GM18858 (cell line): ENCODE data around the gene RAX.
"Not testable (repeated sequence)": the region's sequence is repeated elsewhere in the genome, so short reads cannot be mapped to it uniquely, and the experiment has no call there.

Source experiments
- ATAC-seq: cut with Tn5 transposase; IDR thresholded peaks from one replicate; pipeline ENCODE4 v1.9.1; 2021; ENCODE audit not compliant: unreplicated experiment

Gene RAX

GRCh38 chr18:59273759-59274532 lies 692 bp upstream of the RAX start:
- ATAC-seq = no peak

DNA sequence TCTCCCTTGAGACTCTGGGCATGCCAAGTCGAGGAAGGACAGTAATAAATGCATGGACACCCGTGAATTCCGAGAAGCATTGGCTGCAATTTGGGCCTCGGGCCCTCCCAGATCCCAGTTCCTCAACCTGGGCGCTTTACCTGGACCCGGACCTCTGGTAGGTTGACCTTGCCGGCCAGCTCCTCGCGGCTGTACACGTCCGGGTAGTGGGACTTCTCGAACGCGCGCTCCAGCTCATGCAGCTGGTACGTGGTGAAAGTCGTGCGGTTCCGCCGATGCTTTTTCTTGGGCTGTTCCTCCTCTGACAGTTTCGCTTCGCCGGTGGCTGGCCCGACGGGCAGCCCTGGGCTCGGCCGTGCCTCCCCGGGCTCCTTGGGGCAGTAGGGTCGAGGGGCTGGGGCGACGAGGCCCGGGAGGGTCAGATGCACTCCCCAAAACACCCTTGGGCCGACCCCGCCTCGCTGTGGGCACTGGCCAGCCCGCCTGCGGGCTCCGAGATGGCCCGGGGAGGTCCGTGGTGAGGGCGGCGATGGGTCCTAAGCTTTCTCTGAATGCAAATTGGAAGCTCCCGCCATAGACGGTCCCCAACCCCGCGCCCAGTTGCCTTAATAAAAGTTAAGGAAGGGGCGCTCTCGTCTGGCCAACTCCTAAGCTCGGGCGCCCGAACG lies 899 bp downstream of the RAX start:
- ATAC-seq = no peak

- ATAC-seq = no peak
These were observed 1.5 kb downstream of the RAX start for GRCh38 chr18:59271606-59272220.

DNA sequence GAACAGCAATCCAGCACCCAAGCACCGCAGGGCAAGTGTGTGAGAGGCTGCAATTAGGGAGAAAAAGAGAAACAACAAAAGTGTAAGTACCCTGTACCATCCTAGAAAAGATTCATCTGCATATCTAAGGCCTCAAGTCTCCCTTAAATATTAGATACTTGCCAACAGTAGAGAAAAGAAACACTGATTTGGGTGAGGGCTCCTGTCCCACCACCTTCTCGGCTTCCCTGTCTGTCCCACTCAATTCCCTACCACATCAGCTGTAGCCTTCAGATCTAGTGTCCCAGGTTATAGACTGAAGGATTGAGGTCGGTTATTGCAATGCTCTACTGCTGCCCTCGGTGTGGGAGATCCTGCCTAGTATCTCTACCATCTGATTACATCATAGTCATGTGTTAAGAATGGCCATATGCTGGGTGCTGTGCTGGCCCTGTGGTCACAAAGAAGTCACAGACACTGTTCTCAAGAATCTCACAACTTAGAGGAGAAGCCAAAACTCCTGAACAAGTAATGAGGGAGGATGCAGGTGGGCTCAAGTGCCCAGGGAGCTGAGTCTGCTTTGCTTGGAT lies 2.5 kb downstream of the RAX start:
- ATAC-seq = no peak

DNA sequence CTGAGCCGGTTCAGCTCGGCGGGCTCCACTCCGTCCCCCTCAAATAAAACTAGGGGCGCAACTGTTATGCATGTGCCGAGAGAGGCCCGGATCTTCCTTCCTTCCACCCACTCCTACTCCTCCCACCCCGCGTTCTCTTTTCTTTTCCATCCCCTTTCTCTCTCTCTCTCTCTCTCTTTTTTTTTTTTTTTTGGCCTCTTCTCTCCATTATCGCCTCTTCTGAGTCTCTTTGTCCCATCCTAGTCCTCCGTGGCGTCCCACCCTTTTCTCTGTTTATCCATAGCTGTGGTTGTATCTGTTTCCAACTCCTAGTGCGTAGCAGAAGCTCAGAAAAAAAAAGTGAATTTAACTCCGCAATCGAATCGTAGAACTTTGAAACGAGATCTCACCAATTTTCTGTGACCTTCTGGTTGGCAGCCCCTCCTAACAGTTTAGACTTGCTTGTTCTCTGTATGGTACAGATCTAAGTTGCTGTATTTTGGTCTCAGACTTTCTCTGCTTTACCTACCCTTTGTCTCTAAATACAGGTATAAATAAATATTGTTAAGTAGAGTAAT lies 3.6 kb downstream of the RAX start:
- ATAC-seq = no peak

DNA sequence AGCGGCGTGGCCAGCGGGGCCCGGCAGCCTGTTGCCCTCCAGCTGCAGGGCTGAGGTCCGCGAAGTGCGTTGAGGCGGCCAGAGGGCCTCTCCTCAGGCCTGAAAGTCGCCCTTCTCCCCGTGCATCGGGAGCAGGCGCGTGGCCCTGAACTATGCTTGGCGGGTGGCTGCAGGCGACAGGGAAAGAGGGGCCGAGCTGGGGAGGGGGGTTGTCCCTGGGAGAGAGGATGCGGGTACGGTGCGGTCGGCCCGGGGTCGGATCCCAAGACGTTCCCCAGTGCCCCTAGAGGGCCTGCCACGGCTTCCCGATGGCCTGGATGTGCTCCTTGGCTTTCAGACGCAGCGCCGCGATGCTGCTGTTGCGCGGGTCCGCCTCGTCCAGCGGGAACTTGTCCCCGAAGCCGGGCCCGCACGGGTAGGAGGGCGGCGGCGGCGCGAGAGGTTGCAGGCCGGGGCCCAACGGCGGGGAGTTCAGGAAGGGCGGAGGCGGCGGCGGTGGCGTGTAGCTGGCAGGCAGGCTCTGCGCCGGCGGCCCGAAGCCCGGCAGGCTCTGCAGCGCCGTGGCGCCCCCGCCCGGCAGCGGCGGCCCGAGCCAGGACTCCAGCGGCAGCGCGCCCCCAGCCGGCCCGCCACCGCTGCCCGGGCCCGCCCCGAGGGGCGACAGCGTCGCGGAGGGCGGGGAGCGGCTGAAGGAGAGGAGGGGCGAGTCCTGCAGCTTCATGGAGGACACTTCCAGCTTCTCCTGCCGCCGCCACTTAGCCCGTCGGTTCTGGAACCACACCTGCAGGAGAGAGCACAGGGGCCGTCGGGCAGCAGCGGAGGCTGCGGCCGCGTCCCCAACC lies 4.3 kb downstream of the RAX start:
- ATAC-seq = no peak

DNA sequence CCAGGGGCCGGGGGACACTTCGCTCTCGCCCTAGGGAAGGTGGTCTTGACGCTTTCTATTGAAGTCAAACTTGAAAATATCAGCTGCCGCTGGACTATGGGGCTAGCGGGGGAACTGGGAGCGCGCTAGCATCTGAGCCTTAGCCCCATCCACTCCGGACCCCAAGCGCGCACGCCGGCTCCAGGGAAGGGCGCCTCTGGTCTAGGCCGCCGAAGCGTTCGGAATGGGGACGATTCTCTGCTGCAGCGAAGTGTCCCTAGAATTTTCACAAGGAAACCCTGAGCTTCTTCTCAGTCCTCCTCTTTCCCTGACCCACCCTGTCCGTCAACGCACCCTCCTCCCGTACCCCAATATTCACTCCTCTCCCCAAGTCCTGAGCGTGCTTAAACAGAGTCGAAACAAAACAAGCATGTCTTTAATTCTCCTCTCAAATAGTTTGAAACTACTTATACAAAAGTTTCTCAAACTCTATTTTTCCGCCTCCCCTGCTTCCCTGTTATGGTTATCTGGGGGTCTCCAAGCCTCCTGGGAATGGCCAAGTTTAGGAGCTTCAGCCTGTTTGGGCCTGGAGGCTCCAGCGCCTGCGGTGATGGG lies 5.0 kb downstream of the RAX start:
- ATAC-seq = no peak

DNA sequence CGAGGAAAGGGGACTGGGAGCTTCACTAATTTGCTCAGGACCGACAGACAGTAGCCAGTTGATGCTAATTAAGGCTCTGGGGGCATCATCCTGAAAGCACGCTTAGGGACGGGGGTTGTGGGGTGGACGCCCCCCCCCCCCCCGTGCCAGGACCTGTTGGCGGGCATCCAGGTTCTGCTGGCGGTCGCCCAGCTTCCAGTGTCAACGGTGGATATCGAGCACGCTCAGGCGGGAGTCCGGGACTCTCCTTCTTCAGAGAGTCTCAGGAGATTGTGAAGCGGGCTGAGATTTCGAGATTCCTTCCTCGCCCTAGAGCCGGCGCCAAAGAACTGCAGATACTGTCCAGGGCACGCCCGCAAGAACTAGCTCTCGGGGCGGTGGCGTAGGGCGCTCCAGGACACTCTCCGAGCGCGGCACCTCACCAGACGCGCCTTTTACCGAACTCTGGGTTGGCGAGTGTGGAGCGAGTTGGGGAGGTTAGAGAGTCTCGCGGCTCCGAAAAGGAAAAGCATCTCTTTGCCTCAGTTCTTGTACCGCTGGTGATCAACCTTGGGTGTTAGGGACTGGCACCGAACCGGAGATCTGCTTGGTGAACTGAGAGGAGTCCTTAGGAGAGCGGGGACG lies 5.6 kb downstream of the RAX start:
- ATAC-seq = no peak

DNA sequence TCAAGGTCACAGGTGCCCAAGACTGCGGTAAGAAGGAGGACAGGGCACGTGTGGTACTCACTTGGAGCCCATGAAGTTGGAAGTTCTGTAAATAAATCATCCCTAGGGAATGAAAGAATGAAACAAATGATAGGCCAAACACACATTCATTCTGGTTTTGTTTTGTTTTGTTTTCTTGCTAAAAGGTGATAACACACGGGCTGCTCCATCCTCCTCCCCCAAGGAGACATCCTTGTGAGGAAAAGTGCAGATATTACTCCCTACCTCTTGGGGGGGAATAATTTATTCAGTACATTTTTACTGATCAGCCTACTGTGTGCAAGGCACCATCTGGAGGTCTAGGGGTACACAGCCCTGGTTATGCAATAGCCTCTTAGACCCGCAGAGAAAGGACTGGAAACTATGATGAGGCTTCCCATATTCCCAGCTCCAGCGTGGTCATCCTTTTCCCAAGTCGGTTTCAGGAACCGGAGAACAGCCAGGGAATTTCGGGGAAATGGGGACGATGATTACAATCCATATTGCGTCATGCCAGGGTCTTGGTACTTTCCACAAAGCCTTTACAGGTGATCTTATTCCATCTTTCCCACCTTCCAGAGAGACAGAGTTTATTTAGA lies 6.3 kb downstream of the RAX start:
- no peak for ATAC-seq

- no peak for ATAC-seq
These were observed 6.8 kb downstream of the RAX start for GRCh38 chr18:59266459-59266858.

- no peak for ATAC-seq
These were observed 7.3 kb downstream of the RAX start for GRCh38 chr18:59265974-59266369.

DNA sequence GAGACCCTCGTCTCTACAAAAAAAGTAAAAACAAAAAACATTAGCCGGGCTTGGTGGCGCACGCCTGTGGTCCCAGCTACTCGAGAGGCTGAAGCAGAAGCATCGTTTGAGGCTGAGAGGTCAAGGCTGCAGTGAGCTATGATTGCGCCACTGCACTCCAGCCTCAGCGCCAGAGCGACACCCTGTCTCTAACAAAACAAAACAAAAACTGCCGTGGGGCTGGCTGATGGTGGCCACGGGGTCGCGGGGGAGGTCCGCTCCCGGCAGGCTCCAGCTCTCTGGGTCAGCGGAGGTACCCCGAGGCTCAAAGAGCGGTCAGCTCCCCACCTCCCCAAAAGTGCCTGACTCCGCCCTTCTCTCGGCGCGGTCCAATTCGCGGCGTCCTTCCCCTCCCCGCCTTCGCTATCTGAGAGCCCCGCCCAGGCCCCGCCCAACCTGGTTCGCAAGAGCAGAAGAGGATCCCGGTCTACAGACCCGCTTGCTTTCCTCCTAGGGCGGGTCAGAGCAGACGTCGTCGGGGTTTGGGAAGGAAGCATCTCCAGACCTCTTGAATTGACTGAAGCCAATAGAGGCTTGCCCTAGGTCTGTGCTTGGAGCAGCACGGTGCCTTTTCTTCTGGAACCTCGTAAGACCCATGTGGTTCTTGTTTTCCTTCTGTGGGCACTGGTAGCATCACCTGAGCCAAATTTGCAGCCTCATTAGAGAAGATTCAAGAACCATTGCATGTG lies 7.8 kb downstream of the RAX start:
- ATAC-seq = no peak

DNA sequence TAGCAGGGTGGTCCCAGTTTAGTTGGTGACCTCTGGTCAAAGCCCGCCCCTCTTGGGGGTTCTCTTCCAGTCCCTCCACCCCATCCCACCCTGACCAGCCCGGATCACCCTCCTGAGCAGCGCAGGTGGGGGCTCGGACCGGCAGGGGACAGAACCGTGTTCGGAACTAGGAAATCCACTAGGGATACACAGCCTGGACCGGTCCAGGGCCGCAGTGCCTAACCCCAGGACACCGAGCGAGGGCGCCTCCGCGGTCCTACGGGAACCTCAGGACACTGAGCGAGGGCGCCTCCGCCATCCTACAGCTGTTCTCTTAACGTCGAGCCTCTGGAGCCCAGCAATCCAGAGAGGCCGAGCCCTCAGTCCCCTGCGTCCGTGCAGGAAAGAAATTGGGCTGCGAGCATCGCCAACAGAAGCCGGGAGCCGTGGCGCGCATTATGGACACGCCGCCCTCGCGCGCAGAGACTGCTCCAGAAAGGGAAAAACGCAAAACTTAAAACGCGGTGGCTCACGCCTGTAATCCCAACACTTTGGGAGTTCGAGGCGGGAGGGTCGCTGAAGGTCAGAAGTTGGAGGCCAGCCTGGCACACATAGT lies 8.5 kb downstream of the RAX start:
- no peak for ATAC-seq

GRCh38 chr18:59264121-59264571 lies 9.1 kb downstream of the RAX start:
- no peak for ATAC-seq

GRCh38 chr18:59263661-59264060 lies 9.6 kb downstream of the RAX start:
- ATAC-seq = no peak

GRCh38 chr18:59262243-59262642 lies 11.0 kb downstream of the RAX start:
- not testable (repeated sequence) for ATAC-seq

DNA sequence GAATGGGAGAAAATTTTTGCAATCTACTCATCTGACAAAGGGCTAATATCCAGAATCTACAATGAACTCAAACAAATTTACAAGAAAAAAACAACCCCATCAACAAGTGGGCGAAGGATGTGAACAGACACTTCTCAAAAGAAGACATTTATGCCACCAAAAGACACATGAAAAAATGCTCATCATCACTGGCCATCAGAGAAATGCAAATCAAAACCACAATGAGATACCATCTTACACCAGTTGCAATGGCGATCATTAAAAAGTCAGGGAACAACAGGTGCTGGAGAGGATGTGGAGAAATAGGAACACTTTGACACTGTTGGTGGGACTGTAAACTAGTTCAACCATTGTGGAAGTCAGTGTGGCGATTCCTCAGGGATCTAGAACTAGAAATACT lies 11.4 kb downstream of the RAX start:
- ATAC-seq = not testable (repeated sequence)

GRCh38 chr18:59255491-59255890 lies 17.8 kb downstream of the RAX start:
- not testable (repeated sequence) for ATAC-seq
